ENCODE results near the gene ABCC4.

ABCC4 gene

DNA sequence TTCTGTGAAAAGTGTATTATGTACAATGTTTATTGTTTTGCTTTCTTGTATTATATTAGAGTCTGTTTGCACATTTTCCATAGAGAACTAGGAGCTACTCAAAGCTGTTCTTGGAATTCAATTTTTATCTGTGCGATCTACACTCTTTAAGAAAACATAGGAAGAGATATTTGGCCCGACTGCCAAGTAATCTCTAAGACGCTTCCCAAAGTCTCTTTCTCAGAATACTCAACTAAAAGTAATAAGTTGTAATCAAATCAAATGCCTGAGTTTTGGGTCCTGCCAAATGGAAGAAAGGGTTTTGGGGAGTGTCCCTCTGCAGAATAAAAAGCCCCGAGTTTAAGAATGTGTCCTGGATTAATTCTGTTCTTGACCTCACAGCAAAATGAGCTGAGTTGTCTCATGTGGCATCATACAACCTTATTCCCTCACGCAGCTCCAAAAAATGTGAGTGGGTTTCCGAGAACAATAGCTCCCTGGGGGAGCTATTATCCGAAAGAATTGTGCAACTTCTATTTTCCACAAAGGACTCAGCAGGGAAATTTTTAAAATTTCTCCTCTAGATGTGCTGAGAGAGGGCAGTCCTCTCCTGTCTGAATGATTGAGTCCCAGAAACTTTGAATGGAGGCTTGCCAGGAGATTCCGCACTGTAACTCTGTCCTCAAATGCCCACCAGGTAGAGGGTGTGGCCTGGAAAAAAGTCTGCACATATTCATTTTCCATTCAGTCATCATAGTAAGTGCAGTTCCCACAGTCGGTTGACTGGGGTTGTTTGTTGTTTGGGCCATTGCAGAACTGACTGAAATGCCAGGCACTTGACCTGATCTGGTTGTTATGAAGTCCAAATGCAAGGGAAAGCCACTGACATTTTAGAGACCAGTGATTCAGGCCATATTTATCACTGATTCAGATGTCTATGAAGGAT is 309.0 kb downstream of the ABCC4 start:
- DNase-seq (ENCODE audit: low read depth), result no peak

DNA sequence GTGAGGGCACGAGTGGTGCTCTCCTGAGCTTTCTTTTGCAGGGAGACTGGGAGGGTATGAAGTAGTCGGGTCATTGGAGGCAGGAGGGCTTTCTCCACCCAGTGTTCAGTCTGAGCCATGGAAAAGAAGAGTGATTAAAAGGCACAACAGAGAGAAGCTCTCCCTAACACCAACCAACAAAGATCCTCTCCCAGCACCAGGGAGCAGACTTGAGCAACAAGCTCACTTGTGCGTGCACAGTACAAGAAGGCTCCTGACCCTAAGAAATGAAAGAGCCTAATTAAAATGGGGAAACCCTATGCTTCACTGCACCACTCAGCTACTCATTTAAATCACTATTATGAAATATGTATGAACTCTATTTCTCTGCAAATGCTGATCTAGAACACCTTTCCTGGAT is 312.6 kb downstream of the ABCC4 start:
- DNase-seq (ENCODE audit: low read depth), result no peak

DNA sequence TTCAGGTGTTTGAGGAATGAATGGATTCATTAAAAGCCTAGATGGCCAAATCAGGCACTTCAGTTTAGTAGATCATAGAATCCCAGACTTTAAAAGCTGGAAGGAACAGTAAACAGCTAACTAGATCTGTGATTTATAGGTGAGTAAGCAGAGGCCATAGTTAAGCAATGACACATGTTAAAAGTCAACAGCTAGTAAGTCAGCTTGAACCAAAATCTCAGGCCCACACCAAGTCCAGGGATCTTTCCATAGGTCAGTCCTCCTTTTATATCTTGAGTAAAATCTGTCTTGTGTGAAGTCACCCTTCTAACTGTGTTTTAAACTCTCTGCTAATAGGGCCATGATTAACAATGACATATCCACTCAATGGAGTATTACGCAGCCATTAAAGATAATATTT is 313.4 kb downstream of the ABCC4 start:
- DNase-seq (ENCODE audit: low read depth), result no peak

GRCh38 chr13:94987081-94987480 is 314.2 kb downstream of the ABCC4 start:
- no peak for DNase-seq (ENCODE audit: low read depth)

GRCh38 chr13:94984958-94985357 is 316.3 kb downstream of the ABCC4 start:
- DNase-seq (ENCODE audit: low read depth), result no peak

DNA sequence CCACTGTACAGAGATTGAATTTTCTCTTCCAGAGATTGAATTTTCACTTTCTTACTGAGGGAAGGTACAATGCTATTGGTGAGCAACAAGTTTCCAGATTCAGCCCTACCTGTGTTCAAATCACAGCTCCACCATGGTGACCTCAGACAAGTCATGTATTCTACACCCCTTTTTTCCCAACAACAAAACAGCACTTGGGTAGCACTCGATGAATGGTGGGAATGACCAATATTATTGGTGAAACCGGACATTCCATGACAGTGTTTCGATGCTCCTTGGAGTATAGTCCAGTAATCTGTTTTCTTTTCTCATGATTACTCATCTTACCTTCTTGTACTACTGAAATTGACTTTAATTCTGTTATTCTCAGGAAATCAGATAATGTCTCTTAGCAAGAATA is 322.7 kb downstream of the ABCC4 start:
- no peak for DNase-seq (ENCODE audit: low read depth)

GRCh38 chr13:94974015-94974951 is 327.0 kb downstream of the ABCC4 start:
- no peak for DNase-seq (ENCODE audit: low read depth)

GRCh38 chr13:94972262-94972661 is 329.0 kb downstream of the ABCC4 start:
- no peak for DNase-seq (ENCODE audit: low read depth)
